HS-27A (cell line): ENCODE data around the gene RGL1.
"Not testable (repeated sequence)": the region's sequence is repeated elsewhere in the genome, so short reads cannot be mapped to it uniquely, and the experiment has no call there.

Experiments used
- DNase-seq: peaks from one replicate; pipeline ENCODE4 v3.0.0-alpha.2; 2012; ENCODE audit warnings: low read depth, missing footprints

Gene RGL1

DNA sequence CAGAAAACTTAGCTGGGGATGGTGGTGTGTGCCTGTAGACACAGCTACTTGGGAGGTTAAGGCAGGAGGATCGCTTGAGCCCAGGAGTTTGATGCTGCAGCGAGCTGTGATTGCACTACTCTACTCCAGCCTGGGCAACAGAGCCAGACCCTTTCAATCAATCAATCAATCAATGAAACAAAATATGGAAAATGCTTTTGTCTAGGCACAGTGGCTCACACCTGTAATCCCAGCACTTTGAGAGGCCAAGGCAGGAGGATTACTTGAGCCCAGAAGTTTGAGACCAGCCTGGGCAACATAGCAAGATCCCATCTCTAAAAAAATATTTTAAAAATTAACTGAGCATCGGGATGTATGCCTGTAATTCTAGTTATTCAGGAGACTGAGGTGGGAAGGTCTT lies 19.0 kb upstream of the RGL1 start:
- DNase-seq, result not testable (repeated sequence)

DNA sequence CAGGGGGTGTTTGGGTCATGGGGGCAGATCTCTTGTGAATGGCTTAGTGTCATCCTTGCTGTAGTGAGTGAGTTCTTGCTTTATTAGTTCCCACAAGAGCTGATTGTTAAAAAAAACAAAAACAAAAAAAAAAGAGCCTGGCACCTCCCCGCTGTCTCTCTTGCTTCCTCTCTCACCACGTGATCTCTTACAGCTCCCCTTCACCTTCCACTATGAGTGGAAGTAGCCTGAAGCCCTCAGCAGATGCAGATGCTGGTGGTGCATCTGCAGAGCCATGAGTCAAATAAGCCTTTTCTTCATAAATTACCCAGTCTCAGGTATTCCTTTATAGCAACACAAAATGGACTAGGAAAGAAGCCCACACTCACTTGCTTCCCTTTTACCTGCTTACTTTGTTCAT lies 17.2 kb upstream of the RGL1 start:
- no peak for DNase-seq

DNA sequence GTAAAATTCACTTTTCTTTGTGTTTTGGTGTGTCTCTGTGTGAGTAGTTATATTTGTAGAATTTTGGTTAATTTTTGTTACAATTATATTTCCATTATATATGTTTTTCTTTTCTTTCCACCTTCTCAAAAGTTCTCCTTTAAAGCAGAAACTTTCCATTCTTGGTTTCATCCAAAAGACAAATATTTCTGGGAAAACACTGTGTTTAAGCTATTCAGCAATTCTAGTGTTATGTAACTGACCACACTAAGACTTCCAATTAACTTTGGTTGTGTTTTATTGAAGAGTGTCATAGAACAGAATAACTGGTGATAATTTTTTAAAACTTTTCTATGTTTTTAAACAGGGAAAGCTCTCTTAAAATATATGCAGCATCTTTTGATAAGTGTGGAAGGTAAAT lies 13.6 kb upstream of the RGL1 start:
- DNase-seq, result no peak

DNA sequence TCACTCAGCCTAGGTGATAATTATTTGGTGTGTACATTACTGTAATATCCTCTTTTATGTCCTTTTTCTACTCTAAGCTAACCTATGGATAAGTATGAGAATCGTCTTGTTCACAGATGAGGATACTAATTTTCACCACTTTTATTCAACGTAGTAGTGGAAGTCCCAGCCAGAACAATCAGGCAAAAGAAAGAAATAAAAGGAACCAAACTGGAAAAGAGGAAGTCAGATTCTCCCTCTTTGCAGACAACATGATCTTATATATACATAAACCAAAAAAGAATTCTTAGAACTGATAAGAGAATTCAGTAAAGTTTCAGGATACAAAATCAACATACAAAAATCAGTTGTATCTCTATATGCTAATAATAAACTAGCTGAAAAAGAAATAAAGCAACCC lies 12.6 kb upstream of the RGL1 start:
- DNase-seq, result no peak

DNA sequence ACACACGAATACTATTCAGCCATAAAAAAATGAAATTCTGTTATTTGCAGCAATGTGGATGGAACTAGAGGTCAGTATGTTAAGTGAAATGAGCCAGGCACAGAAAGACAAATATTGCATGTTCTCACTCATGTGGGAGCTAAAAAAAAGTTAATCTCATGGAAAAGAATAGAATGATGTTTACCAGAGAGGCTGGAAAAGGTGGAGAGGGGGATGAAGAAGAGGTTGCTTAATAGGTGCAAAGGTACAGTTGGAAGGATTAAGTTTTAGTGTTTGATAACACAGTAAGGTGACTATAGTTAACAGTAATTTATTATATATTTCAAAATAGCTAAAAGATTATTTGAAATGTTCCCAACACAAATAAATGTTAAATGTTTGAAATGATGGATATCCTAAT lies 10.8 kb upstream of the RGL1 start:
- DNase-seq, result no peak

DNA sequence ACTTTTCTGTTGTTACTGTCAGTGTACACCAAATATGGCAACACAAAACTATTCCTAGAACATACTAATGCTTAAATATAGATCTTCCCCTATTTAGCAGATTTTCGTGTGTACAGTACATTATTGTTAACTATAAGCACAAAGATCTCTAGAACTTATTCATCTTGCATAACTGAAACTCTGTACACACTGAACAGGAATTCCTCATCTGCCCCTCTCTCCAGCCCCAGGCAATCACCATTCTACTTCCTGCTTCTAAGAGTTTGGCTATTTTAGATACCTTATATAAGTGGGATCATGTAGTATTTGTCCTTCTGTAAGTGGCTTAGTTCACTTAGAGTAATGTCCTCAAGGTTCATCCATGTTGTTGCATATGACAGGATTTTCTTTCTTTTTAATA lies 4.5 kb upstream of the RGL1 start:
- no peak for DNase-seq

DNA sequence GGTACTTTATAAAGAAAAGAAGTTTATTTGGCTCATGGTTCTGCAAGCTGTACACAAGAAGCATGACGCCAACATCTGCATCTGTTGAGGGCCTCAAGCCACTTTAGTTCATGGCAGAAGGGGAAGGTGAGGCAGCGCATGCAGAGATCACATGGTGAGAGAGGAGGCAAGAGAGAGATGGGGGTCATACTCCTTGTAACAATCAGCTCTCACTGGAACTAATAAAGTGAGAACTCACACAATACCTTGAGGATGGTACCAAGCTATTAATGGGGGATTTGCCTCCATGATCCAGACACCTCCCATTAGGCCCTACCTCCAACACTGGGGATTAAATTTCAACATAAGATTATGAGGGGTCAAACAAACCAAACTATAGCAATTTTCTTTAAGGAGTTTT lies 3.3 kb upstream of the RGL1 start:
- DNase-seq, result no peak

DNA sequence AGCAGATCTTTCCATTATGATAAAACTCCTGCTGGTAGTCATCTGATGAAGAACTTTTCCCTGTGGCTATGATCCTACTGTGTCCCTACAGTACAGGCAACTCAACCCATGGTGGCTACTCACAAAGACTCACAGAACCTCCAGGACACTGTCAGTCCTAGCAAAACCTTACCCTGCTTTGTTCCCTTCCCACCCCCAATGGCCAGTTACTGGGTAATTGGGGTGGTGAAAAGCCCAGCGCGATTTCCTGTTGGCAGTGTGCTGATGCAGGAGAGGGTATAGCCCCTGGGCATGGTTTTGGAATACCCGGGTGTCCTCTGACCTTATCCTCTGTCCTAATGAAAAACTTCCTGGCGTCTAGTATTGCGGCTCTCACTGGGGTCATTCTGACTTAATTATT lies 533 bp upstream of the RGL1 start:
- DNase-seq, result no peak

DNA sequence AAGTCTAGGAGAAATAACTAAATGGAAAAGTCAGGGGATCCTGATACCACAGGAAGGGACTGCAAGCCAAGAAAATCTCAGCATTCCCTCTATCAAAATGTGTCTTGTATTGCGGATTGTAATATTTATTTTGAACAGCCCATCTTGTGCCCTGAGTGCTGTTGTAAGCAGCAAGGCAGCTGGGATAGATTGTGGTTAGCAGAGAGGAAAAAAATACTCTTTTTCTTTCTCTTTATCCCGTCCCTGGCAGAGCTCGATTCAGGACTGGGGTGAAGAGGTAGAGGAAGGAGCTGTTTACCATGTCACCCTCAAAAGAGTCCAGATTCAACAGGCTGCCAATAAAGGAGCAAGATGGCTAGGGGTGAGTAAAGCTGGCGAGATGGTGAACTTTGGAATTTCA lies 1.2 kb downstream of the RGL1 start:
- no peak for DNase-seq

DNA sequence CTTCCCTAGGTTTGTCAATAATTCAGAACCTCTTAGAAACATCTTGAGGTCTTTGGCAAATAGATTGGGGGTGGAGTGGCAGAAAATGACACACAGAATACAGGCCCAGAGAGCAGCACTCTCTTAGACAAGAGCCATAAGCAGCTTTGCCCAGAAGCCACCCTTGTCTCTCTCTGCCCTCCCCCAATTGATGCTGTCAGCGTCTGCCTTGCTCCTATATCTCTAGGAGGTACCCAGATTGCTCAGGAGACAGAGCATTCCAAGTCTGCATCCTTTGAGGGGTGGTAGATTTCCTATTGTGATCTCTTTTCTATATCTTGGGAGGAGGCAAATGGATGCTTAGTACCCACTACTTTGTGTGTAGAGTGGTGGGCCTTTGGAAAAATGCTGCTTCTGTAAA lies 1.8 kb downstream of the RGL1 start:
- no peak for DNase-seq

DNA sequence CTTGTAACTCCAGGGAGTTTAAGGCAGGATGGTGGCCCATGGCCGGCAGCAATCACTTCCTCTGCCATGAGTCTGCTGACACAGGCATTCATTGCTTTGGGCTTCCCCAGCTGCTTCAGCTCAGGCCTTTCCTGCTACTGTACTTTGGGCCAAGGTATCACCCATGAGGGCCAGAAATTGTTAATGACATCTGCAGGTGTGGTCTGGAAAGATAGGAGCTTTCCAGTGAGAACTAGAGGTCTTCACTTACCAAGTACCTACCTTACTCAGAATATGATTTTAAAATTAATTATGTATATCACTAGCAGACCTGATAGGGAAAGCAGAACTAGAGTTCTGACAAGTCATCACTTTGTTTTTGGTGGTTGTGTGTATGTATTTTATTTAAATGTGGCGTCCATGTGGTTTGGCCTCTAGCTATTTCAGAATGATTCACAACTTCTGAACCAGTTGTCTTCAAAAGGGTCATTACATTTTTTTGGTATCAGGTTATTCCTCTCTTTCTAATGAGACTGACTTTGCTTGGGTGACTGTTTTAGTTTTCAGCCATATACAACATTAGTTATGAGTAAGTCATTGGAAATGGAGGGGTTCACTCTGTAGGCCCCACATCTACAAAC lies 2.7 kb downstream of the RGL1 start:
- no peak for DNase-seq

DNA sequence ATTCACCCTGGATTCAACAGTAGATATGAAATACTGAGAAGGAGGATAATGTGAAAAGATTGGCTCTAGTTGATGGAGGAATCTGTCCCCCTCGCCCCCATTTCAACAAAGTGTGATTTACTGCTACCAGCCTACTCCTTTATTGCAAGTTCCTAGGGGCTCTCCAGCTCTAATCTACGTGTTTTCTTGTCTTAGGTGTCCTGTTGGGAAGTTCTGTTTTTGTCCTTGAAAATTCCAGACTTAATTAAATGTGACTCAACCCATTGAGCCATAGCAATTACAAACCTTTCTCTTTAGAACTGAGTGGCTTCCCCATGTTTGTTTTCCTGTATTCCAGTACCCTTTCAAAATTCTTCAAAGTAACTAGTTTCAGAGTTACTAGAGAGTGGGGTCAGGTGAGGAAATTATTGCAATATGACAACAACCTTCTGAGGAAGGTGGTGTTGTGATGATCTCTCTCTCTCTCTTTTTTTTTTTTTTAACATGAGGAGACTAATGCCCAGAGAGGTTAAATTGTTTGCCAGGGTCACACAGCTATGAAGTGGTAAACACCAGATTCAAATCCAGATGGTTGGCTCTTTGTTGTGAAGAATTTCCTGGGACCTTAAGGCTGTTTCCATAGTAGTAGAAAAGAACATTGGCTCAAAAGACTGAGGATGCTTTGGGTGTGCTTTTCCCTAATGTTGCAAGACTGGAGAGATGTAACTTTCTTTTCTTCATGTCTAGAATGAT lies 3.5 kb downstream of the RGL1 start:
- no peak for DNase-seq

DNA sequence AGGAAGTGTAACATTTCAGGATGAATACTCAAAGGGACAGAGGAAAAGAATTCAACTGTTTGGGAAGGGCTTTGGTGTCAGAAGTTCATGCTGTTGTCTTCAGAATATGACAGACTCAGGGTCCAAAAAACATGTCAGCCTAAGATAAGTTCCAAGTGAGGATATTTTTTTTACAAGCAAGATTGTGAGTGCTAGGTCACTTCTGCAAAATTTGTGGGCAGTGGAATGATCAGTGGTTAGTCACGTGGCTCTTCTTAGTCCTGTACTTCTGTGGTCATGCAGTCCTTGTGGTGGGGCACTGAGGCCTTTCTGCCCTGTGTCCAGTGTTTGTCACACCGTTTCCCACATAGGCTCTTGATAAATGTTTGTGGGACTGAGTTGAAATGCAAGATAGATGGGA lies 5.2 kb downstream of the RGL1 start:
- no peak for DNase-seq

DNA sequence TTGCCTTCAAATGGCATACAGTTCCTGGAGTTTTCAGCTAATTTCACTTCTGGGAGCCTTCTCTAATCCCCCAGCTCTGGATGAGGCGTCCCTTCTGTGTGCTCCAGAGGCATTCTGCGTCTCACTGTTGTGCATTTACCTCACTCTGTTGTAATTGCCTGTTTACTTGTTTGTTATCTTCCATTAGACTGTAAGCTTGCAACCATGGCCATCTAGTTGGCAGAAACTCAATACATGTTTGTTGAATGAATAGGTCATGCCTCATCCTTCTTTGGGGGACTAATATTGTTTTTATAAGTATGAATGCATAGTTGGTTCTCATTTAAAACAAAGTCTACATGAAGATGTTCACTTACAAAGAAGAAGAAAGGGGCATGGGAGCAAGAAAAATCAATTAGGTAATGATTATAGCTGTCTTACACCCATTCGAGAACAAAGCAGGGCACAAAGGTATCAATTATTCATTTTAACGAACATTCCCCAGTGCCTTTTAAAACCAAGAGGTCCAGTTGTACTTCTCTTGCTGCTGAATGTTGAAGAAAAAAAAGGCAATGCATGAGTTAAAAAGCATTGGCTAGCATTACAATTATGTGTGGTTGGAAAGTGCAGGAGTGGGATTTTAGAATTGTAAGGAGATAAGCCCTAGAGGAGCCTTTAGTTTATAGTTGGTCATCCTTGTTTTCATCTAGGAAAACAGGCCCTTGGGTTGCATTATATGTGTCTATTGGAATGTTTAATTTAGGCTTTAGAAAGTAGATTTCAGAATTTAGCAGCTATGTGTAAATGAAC lies 6.0 kb downstream of the RGL1 start:
- no peak for DNase-seq

DNA sequence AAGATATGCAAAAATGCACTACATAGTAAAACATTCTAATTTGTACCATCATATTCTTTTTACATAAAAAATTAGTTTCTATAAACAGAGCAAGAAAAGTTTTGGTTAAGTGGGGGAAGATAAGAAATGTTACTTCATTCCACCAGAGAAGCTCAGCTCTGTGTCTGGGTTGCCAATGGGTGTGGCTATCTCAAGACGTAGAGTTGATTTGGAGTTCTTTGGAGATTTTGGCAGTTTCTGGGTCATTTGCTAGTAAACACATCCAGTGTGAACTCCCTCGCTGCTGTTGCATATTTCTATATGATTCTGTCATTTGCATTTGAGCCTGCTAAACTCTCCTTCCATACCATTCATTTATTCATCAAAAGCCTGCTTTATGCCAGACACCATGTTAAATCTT lies 7.2 kb downstream of the RGL1 start:
- DNase-seq, result no peak

DNA sequence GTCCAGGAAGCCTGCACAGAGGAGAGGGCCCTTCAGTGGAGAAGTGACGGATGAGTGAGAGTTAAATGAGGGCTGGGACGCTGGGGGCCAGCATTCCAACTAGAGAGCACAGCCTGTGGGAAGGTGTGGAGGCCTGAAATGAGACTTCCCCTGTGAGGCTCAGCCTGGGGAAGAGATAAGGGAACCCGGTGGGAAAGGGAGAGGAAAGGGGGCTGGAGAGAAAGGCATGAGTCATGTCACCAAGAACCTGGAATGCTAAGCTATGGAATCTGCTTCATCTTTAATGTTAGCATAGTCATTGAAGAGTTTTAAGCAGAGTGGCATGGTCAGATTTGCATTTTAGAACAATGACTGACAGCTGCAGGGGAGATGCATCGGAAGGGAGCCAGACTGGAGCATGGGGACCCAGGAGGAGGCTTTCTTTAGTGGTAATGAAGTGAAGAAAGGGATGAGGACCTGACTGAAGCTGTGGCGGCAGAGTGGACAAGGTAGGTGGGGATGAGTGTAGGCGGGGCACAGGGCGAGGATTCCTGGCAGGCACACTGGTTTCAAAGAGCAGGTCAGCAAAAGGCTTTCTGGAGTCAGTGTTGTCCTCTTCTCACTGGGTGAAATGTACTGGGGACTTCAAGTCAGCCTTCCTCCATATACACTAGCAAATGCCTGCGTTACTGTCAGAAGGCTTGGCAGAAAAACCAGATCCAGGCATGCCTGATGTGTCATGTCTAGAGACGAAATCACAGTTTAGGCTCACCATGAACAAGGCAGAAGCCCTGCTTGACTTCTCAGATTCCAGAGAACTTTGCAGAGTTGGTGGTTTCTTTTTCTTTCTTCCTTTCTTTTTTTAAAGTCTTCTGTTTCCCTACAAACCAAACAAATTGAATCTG lies 8.0 kb downstream of the RGL1 start:
- DNase-seq, result peak; percentile 15

DNA sequence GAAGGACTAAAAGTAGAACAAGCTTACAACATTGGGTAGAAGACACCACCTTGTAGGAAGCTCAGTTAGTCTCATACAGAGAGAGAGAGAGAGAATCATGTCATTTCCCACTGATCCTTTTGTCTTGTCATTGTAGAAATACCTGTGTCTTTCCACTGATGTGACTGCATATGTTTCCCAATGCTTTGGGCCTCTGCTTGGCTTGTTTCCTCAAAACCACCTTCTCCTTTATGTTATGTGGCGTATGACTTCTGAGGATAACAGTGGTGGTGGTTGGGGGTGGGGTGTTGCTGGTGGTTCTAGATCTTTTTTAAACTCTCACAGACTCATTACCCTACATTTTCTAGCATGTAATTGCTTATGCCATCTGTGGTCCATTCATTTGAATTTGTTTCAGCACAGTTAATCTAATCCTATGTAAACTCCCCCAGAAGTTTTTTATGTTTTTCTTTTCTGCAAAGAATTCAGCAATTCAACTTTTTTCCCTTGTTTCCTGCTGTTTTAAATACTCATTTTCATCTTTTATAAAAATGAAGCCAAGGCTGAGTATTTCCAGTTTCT lies 9.3 kb downstream of the RGL1 start:
- no peak for DNase-seq

DNA sequence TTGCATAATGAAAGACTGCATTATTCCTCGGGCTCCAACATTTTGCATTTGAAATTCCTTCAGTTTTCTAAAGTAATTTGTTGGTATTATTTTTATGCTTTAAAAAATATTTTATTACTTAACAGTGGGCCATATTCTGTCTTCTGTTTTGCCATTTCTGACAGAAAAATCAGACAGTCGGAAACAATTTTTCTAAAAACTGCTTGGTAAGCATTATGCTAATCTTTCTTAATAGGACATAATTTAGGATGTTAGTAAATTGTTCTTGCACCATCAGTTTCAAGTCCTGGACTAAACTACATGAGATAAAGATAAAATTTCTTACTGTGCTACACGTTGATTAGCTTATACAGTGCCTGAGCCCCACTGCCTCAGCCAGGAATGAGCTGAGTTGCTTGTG lies 11.2 kb downstream of the RGL1 start:
- DNase-seq, result no peak

DNA sequence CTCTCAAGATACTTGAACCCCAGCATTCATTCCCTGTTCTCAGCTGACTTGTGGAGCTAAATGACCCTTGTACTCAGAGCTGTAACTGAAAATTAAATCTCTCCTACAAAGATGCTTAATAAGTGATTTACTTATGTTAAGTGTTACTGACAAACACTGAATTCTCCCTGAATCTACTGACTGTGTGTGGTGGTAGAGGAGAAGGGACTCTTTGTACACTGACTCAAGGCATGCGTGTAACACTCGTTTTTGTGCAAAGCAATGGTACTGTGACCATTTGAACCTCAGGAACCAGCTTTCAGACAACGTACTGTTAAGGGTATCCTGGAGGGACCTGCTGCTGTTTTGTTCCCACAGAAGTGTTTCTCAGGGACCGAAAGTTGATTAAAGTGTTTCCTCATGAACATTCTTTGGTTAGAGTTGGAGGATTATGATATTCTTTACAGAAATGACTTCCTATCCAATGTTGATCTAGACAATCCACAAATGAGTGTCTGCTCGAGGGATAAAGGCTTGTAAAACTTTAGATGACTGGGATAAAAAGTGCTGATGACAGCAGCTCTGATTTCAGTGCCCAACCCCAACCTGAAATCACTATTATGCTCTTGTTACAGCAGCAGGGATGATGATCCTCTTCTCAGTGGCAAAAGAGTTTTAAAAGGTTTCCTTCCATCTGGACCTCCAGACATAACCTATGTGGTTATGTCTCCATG lies 12.8 kb downstream of the RGL1 start:
- no peak for DNase-seq

DNA sequence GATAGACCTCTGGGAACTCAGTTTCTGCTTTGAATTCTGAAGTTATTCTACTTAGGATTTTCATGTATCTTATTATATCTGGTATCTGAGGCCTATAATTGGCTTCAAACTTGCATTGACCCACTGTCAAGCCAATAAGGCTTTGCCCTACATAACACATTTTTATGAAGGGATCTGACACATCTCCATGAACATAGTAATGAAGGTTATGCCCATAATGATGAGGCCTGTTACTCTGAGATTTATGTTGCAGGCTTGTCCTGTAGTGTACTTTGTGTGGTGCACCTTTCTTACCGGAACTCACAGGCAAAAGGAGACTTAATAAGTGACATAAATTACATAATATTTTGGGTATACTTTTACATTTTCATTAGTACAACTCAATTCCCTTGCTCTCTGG lies 14.1 kb downstream of the RGL1 start:
- DNase-seq, result no peak

DNA sequence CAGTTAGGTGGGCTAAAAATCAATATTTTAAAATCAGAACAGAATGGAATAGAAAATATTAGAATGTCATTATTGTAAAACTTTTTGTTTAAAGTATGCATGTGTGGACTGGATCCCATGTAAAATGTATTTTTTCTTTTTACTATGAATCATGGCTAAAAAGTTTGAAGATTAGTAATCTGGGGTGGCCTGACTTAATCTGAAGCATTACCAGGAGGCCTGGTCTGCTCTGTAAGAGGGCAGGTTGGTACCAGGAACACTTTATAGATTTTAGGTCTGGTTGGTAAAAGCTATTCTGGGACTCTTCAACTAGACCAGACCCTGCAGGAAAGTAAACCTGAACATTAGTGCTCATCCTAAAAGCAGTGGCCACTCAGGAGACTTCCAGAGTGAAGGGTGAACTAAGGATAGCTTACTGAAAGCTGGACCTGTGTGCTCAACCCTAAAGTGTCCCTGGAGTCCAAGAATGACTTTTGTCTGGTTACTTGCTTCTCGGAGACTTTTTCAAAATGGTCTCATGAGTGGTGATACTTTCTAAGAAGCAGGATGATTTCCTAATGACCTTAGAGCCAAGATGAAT lies 16.5 kb downstream of the RGL1 start:
- no peak for DNase-seq
